HG03139 (cell line): ENCODE data around the gene ZNF329.

Experiments
- ATAC-seq: cut with Tn5 transposase; IDR thresholded peaks from one replicate; pipeline ENCODE4 v1.9.1; 2021; ENCODE audit not compliant: unreplicated experiment

Gene ZNF329

DNA sequence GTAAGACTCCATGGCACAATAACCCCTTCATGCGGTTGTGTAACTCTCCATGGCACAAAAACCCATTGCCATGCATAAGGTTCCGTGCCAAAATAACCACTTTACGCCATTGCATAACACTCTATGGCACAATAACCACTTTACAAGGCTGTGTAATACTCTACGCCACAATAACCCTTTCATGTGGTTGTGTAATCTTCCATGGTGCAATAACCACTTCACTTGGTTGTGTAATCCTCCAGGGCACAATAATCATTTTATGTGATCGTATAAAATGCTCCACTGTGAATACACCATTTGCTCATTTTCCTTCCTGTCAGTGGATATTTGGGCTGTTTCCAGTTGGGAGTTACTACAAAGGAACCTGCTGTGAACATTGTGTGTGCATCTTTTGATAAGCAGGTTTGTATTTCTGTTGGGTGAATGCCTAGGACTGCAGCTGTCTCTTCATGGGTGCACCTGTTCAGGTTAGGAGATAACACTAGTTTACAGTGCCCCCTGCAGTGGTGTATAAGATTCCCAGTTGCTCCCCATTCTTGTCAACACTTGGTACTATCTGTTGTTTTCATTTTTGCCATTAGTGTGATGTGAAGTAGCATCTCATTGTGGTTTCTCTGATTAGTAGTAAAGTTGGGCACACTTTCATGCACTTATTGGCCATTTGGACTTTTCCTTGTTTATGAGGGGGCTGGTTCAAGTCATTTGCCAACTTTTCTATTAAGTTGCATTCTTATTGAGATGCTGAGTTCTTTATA, 31.4 kb downstream of the ZNF329 start:
- ATAC-seq = no peak

DNA sequence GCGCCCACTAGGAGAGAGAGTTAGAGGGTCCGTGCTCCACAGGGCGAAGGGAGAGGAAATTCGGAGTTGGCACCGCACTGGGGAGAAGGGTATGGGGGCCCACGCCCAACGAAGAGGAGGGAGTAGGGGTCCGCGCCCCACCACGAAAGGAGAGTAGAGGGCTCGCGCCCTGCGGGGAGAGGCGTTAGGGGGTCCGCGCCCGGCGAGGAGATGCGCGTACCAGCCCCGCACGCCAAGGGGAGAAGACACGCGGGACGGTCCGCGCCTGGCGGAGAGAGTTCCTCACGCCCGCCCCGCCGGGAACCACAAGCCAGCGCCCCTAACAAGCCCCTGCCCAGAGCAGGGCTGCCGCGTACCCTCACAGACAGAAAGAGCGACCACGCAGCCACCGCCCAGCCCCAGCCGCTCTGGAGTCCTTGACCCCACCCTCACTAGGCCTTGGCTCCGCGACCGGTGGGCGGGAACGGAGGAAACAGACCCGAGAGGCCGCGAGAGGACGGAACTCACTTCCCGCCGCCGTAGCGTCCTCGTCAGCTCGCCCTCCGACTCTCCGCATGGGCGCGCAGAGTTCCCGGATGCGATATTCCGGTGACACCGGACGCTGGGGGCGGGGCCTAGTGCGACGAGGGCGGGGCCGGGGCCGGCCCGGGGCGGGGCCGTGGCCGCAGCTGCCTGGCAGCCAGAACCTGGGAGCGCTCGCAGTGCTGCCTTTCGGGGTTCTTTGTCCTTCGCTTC, 32.6 kb downstream of the ZNF329 start:
- ATAC-seq = no peak

DNA sequence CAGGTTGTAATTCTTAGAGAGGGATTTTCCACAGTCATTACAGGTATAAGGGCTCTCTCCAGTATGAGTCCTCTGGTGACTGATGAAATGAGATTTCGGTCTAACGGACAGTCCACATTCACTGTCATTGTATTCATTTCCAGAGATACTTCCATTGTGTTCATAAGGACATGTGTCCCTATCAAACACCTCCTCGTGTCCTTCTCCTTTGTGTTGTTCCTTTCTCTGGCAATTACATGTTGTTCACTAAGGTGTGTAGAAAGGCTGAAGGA, 42.1 kb downstream of the ZNF329 start:
- ATAC-seq = no peak

DNA sequence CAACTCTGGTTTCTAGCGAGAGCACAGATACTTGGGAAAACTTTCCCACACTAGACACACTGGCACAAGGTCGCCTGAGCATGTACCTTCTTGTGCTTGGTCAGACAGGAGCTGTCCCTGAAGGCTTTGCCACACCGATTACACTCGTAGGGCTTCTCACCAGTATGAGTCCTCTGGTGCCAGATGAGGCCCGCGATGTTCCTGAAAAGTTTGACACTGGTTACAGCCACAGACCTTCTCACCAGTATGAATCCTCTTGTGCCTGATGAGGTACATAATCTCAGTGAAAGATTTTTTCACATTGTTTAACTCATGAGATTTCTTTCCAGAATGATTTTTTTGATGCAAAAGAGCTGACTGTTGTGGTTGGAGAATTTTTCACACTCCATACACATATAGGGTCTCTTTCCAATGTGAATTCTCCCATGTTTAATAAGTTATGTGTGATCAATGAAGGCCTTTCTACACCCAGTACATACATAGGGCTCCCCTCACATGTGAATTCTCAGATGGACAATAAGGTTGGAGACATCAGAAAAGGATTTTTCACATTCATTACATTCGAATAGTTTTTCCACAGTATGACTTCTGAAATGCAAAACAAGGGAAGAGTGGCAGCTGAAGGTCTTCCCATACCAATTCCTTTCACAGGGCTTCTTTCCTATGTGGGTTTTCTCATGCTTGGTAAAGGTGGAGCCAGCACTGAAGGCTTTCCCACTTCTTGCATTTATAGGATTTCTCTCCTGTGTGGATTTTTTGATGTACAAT, 42.6 kb downstream of the ZNF329 start:
- ATAC-seq = no peak

DNA sequence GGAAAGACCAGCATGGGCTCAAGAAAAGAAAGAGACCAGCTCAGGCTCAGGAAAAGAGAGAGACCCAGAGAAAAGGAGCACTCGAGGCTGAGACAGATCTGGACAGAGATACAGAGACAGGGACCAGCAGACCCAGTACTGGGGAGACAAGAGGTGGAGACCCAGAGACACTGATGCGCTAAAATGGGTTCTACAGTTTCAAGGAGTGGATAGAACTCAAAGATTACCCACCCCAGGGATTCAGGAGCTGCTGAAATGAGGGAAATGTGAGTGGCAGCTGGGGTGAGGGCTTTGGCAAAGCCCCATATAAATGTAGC, 51.9 kb downstream of the ZNF329 start:
- no peak for ATAC-seq

DNA sequence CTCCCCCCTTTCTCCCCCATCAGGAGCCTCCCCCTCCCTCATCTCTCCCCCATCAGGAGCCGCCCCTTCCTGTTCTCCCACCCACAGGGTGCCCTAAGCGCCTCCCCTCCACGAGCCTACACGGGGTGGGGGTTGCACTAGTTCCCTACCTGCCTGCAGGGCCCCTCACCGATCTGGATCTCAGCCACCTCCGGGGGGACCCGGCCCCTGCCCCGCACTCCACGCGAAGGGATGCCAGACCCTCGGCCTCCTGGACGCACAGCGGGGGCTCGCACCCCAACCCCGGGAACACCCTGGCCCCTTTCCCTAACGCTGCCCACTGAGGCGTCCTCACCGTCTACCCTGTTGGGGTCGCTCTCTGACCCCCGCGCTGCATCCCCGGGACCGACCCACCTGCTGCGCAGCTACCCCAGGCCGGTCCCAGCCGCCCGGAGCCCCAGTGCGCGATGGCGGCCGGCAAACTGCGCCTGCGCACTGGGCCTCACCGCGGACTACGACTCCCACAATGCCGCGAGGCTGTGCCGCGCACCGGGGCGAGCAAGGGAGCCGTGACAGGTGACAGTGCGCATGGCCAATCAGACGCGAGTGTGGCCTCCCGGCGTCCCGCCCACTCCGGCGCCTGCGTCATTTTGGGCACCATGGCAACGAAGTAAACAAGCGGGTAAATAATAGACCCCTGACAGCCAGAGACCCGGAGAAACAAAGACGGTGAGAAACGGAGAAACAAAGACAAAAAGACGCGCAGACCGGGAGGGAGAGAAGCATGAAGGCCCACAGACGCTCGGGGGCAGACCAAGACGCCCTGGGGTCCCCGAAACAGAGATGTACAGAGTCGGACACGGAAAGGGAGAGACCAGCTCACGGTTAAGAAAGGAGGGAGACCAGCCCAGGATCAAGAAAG, 52.6 kb downstream of the ZNF329 start, which contains the start of gene ZSCAN18:
ZSCAN18 (minus strand) TSS at position 451 of the 901 bp plus-strand sequence. CDS start 7,964 bp downstream, outside the sequence.
- ATAC-seq = peak; percentile 86

DNA sequence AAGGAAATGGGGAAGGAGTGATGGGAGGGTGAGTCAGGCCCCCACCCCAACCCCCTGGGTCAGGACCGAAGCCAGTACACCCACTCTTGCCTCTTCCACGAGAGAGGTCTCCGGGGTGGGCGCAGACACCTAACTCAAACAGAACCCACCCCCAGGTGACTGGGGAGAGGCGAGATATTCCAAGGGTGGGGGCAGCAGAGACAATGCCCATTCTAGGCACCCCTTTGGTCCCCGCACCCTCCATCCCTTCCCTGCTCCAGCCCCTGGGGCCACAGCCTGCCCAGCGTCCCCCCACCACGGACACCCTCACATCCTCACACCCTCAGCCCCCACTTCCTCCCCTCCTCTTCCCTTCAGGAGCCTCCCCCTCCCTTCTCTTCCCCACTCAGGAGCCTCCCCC, 53.2 kb downstream of the ZNF329 start:
- ATAC-seq = no peak

DNA sequence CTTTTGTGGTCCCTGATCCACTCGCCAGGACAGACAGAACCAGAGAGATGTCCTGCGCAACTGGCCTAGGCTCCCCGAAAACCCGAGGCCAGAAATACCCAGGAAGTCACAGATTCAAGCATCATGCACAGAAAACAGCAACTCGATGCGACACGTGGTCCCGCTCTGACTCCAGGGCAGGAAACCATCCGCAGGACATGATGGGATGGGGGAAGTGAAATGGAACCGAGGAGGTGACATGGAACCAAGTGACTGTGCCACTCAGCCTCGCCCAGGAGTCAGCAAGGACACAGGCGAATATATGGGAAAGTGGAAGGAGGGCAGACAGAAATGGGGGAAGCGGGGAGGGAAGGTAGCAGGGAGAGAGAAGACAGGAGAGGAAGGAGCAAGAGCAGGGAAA, 53.7 kb downstream of the ZNF329 start:
- no peak for ATAC-seq

DNA sequence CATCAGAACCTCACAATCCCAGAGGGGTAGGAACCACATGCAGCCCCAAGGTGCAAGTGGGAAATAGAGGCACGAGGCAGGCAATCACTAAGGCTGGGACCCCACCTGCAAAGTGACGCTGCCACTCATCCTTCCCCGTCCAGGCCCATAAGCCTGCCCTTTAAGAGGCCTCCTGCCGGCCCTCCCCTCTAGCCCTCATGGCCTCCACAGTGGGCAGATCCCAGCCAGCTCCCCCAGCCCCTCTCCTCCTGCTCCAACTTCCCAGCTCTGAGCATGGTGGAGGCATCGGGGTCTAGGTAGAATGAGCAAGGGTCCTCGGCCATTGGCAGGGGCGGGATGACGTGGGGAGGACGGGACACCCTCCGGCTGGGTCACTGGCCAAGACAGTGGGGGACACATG, 55.3 kb downstream of the ZNF329 start:
- no peak for ATAC-seq

DNA sequence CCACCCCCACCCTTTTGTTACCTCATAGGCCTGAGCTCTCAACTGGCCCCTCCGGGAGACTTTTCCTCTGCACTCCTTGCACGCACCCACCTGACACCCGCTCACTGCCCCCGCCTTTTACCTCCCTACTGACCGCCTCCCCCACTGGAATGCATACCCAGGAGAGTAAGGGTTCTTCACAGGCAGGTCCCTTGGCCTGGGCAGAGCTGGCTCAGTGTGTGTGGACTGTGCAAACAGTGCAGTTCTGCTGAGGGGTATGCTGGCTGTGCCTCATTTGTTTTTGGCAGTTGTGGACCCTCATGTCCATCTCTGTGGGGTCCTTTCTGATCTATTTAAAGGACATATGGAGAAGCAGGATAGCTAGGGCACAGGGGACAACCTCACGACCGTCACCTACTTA, 57.5 kb downstream of the ZNF329 start:
- ATAC-seq = no peak

DNA sequence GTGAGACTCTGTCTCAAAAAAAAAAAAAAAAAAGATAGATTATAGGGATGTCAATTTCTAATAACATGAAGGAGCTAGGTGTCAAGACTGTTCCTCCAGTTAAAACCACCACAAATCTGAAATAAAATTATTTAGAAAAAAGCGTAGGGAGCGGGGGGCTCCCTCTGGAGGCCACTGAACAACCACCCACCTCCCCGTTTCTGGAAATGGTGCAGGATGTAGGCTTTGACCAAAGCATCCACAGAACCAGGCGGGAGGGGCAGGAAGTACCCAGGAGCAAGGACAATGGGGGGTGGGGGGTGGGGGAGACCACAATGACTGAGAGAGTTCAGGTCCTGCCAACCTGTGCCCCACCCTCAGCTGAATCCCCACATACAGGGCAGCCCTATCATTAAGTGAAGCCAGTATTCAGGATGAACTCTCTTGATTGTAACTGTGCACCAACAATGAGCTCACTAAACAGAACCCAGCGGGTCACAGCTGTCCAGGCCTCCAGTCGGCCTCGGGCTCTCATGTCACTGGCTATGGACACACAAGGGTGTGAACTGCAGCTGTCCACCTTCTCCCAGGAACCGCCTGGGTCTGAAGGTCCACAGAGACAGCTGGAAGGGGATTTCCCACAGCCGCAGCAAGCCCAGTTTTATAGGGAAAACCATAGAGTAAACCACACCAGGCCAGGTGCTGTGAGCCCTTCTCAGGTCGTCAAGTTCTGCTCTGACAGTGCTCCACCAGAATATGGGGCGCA, 59.2 kb downstream of the ZNF329 start:
- ATAC-seq = no peak

DNA sequence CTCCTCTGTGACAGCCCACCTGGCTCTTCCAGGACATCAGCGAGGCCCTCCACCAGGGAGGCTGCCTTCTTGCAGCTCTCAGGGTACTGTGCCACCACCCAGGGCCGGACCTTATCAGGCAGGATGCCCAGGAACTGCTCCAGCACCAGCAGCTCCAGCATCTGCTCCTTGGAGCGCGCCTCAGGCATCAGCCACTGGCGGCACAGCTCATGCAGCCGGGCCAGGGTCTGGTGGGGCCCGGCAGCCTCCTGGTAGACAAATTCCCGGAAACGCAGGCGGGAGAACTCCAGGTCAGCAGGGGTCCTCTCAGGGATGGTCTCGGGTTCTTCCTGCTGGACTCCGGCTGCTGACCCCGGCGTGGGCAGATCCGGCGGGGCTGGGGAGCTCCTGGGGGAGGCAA, 60.7 kb downstream of the ZNF329 start:
- ATAC-seq = no peak

DNA sequence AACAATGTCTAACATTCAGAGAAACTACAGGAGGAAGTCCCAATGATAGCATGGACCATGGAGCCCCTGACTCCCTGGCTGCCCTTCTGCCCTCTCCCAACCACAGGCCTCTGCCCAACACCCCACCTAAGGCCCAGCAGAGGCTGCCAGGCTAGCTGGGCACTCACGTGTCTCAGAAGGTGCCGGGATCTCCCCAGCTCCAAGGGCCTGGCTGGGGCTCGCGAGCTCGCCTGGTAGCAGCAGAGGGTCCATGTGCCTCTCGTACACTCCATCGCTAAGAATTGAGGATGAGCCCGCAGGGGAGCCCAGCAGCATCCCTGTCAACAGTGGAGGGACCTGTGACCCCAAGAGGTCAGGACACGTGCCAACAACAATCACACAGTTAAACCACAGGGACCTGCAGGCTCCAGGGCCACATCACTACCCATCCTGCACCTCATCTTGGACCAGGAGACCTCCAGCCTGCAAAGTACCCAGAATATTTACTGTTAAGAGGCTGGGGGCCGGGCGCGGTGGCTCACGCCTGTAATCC, 62.0 kb downstream of the ZNF329 start:
- ATAC-seq = no peak

DNA sequence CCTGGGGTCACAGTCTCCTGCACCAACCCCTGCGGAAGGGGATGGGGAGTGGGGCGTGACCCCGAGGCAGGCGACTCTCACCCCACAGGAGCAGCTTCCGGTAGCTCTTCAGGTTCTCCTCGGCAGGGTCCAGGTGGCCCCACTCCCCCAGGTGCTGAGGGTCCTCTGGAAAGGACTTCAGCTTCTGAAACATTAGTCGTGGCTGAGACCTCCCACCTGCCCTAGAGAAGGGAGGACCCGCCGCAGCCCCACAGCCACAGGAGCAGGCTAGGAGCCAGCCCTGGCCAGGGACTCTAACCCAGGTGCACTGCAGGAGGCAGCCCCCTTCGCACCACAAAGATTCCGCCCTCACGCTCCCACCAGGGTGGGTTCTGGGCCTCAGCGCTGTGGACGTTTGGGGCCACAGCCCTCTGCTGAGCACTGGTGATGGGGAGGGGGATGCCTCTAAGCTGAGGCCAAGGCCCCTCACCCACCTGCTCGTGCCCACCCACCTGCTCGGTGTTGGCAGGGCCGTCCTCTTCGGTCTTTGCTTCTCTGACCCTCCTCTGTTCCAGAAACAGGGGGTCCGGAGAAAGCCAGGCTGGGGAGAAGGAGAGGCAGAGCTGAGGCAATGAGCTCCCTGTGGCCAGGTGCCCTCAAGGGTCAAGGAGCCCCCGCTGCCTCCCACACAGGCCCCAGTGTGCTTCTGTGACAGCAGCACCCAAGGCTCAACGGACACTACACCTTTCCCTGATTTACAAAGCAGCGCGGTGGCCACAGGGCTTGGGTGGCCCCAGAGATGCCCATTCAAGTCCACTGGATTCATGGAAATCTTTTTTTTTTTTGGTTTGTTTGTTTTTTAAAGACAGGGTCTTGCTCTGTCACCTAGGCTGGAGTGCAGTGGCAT, 63.5 kb downstream of the ZNF329 start:
- no peak for ATAC-seq

DNA sequence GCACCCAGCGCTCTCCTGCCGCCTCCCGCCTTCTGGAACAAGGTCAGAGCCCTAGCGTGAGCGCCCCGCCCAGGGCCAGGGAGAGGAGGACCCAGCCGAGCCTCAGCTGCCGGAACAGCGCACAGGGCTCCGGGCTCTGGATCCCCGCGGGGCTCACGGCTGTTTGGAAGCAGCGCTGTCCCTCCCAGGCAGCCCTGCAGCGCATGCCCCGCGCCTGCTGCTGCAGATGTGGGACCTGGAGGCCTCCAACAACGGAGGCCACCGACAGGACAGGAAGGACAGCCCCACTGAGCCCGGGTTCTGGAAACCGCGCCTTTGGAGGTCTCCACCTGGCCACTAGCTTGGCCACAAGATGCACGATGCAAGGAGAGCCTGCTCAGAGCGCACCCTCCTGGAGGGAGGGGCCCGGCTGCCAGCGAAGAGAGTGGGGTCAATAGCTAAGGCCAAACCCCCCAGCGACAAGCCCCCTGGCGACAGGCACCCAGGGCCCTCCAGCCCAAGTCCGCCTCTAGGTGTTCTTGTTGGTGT, 65.2 kb downstream of the ZNF329 start:
- no peak for ATAC-seq

DNA sequence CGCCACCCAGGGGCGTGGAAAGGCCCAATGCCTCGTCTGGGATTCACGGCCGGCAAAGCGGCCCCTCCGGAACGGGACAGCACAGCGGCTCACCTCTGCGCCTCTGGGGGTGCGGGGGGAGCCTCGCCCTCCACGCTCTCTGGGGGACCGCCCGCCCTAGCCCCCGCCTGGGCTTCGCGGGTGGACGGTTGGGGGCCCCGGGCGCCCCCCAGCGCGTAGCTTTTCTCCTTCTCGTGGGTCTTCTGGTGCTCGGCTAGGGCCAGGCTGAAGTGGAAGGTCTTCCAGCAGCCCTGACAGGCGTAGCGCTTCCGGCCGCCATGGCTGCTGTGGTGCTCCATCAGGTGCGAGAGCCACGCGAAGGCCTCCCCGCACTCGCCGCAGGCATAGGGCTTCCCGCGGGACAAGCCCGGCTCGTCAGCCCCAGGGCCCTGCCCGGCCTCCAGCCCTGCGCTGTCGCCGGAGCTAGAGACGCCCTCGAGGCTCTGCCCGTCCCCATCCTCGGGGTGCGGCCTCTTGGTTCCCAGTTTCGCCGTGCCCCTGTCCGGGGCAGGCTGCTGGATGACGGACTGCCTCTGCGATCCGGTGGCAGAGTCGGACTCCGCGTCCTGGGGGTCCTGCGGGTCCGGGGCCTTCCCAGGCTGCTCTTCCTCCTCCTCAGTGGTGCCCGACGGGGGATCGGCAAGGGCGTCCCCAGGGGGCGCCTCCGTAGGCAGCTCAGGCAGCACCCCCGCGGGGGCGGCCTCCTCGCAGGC, 65.8 kb downstream of the ZNF329 start:
- ATAC-seq = no peak

DNA sequence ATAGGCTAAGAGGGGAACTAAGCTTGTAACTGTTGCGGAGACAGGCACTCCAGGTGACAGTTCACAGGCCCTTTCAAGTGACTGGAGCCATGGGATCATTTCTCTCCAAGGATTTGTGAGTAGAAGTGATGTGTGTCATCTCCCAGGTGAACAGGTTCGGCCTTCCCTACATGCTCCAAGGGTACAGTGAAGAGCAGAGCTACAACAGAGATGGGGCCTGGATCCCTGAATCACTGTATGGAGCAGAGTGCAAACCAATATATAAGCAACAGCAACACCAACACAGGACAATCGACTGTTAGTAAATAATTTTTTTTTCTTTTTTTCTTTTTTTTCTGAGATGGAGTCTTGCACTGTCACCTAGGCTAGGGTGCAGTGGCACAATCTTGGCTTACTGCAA, 67.6 kb downstream of the ZNF329 start:
- ATAC-seq = no peak

DNA sequence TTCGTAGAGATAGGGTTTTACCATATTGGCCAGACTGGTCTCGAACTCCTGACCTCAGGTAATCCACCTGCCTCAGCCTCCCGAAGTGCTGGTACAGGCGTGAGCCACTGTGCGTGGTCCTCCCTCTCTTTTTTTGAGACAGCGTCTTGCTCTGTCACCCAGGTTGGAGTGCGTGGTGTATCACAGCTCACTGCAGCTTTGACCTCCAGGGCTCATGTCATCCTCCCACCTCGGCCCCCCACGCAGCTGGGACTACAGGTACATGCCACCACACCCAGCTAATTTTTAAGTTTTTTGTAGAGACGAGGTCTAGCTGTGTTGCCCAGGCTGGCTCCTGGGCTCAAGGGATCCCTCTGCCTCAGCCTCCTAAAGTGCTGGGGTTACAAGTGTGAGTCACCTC, 70.8 kb downstream of the ZNF329 start:
- no peak for ATAC-seq
